B cell (primary cell): ENCODE measurements around the gene EPB41L4A. TPM values are rescaled to one million over a fixed set of nuclear protein-coding genes. Genes with fewer than 3 reads are reported as not detected.

Experiments
- ATAC-seq: fragments of 200-7000 bp; cut with Tn5 transposase; one replicate; pipeline ENCODE4 v1.10.0; 2021; ENCODE audit warnings: low read depth, mild to moderate bottlenecking, moderate number of reproducible peaks, moderate library complexity
- CTCF ChIA-PET: fragments of 350-600 bp; sonication (Branson Sonifier 250); formaldehyde crosslinking; loops from one replicate; lab custom pipeline; 2021; ENCODE audit warnings: antibody characterized with exemption, inconsistent platforms; lab: Charles Lee
- POLR2A ChIA-PET: fragments of 350-600 bp; sonication (Branson Sonifier 250); formaldehyde crosslinking; loops from one replicate; lab custom pipeline; 2021; ENCODE audit warnings: antibody characterized with exemption; lab: Charles Lee
- DNase-seq: peaks from one replicate; pipeline ENCODE4 v3.0.0; 2013
- H2AFZ ChIP-seq: 2 replicates; pipeline ENCODE4 v1.6.1; 2012; ENCODE audit warnings: mild to moderate bottlenecking, low read depth, low read length; ENCODE audit not compliant: insufficient read depth, poor library complexity, severe bottlenecking
- H3K27ac ChIP-seq, 2 donors: 1 replicate in 1 of 2; 2 replicates in 1 of 2; pipeline ENCODE4 v1.5.1; 2012 to 2013; ENCODE audit warnings: low read length in 2 of 2, mild to moderate bottlenecking in 2 of 2, moderate library complexity in 1 of 2
- H3K27me3 ChIP-seq, 4 experiments: fragments of 200-600 bp in 1 of 4; sonication (generic) in 1 of 4; replicated peaks in 1 of 4; 1 replicate in 2 of 4; 2 replicates in 2 of 4; pipeline versions ENCODE4 v1.6.1 to v1.7.0; 2013 to 2016; ENCODE audit warnings: low read length in 3 of 4, mild to moderate bottlenecking in 2 of 4, mixed read lengths in 1 of 4, moderate library complexity in 1 of 4; ENCODE audit not compliant: insufficient read depth in 4 of 4, control insufficient read depth in 3 of 4; ENCODE audit errors: control extremely low read depth in 1 of 4
- H3K36me3 ChIP-seq, 2 experiments: replicated peaks in 1 of 2; 1 replicate in 1 of 2; 2 replicates in 1 of 2; pipeline versions ENCODE4 v1.6.1 to v1.7.1; 2013; ENCODE audit warnings: low read length in 1 of 2; ENCODE audit not compliant: insufficient read depth in 2 of 2, control insufficient read depth in 1 of 2; ENCODE audit errors: control extremely low read depth in 1 of 2, extremely low read depth in 1 of 2
- H3K4me1 ChIP-seq, 2 donors: fragments of 200-600 bp in 1 of 2; sonication (generic) in 1 of 2; 1 replicate in 1 of 2; 2 replicates in 1 of 2; pipeline versions ENCODE4 v1.5.1 to v1.6.1; 2013 to 2017; ENCODE audit warnings: low read length in 2 of 2; ENCODE audit not compliant: control insufficient read depth in 2 of 2, insufficient read depth in 2 of 2
- H3K4me2 ChIP-seq: replicated peaks from 2 replicates; pipeline ENCODE3; 2012; ENCODE audit warnings: mild to moderate bottlenecking, low read depth, low read length; ENCODE audit not compliant: poor library complexity, severe bottlenecking
- H3K4me3 ChIP-seq, 5 experiments: fragments of 200-600 bp in 1 of 5; sonication (generic) in 1 of 5; 1 replicate in 3 of 5; 2 replicates in 2 of 5; pipeline versions ENCODE4 v1.5.1 to v1.7.0; 2011 to 2016; ENCODE audit warnings: low read length in 4 of 5, mild to moderate bottlenecking in 4 of 5, low read depth in 2 of 5, control low read depth in 1 of 5, moderate library complexity in 1 of 5; ENCODE audit not compliant: insufficient read depth in 1 of 5; ENCODE audit errors: control extremely low read depth in 1 of 5, extremely low read depth in 1 of 5
- H3K79me2 ChIP-seq: fragments of 200-600 bp; sonication (generic); one replicate; pipeline ENCODE4 v1.6.0; 2016; ENCODE audit warnings: low read length; ENCODE audit not compliant: control insufficient read depth, insufficient read depth
- H3K9ac ChIP-seq: fragments of 200-600 bp; sonication (generic); 2 replicates; pipeline ENCODE4 v1.6.1; 2017; ENCODE audit warnings: mild to moderate bottlenecking, low read length, moderate library complexity
- H3K9me3 ChIP-seq, 3 donors: one replicate each; pipeline versions ENCODE4 v1.6.1 to v1.7.1; 2013; ENCODE audit warnings: low read length in 2 of 3; ENCODE audit not compliant: control insufficient read depth in 2 of 3, insufficient read depth in 1 of 3; ENCODE audit errors: control extremely low read depth in 1 of 3
- H4K20me1 ChIP-seq: 2 replicates; pipeline ENCODE4 v1.6.0; 2012; ENCODE audit warnings: mild to moderate bottlenecking, low read length; ENCODE audit not compliant: insufficient read depth, control insufficient read depth, poor library complexity, severe bottlenecking
- H3K27ac Mint-ChIP-seq: one replicate; pipeline ENCODE4 v1.8.0; 2021; ENCODE audit warnings: mixed read lengths
- H3K27me3 Mint-ChIP-seq: one replicate; pipeline ENCODE4 v1.8.0; 2021; ENCODE audit warnings: mixed read lengths
- H3K4me1 Mint-ChIP-seq: one replicate; pipeline ENCODE4 v1.8.0; 2021; ENCODE audit warnings: mixed read lengths
- H3K4me3 Mint-ChIP-seq: one replicate; pipeline ENCODE4 v1.8.0; 2021; ENCODE audit warnings: mixed read lengths
- H3K9me3 Mint-ChIP-seq: one replicate; pipeline ENCODE4 v1.8.0; 2022; ENCODE audit warnings: mixed read lengths; ENCODE audit not compliant: insufficient read depth
- EZH2 ChIP-seq: IDR thresholded peaks from 2 replicates; pipeline ENCODE4 v1.6.1; 2012; ENCODE audit warnings: borderline replicate concordance, low read depth, mild to moderate bottlenecking, moderate library complexity, low read length; ENCODE audit not compliant: insufficient read depth, poor library complexity, severe bottlenecking
- WGBS: methylation state at CpG from one replicate; pipeline ENCODE4 v1.1.5; 2013; ENCODE audit warnings: missing lambda C conversion rate; ENCODE audit not compliant: insufficient coverage; 5-methylcytosine and 5-hydroxymethylcytosine counted together
- intact Hi-C: fragments of 100-400 bp; cut with micrococcal nuclease; formaldehyde crosslinking; loops from one replicate; pipeline ENCODE4 v1.10.0; 2022
- polyA plus RNA-seq: library from polyadenylated mRNA; depleted of rRNA; stranded (reverse); fragments of >200 nt; gene quantifications from 2 replicates; pipeline ENCODE4 v1.2.3, GENCODE V29; 2012
- total RNA-seq, 2 donors: library from RNA; stranded (reverse); fragments of 120-200 nt in 1 of 2; gene quantifications; 1 replicate in 1 of 2; 2 replicates in 1 of 2; pipeline versions ENCODE4 v1.2.3 to v1.2.4, GENCODE V29; 2013 to 2022
- TF ChIP-seq, protein P1 (sequence below): fragments of 200-600 bp; IDR thresholded peaks from one replicate; pipeline ENCODE4 v1.8.0; 2022; ENCODE audit warnings: antibody characterized with exemption, mild to moderate bottlenecking

EPB41L4A gene
- total and polyA plus RNA-seq, 2 donors (not counting 1 experiment from before 2014, with no cell fraction given), result 1.8 to 12.9 TPM

DNA sequence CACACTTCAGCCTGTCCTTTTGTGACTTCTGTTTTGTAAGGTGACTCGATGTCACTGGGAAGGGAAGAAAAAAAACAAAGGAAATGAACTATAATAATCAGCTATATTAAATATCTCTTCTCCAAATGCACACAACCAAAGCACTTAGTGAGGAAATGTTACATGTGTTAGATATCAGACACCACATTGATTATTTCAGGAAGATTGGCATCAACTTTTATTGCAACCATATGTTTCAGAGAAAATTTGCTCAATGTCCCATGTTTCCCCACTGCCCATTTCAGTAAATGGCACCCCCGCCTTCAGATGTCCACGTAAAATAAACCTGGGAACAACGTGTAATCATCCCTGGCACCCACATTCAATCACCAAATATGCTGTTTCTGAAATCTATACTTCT is 151.8 kb downstream of the EPB41L4A start:
- no peak for DNase-seq
- Mint-ChIP-seq H3K27me3 (peaks cover 7% of the 10 kb centered on the region), H3K4me1 (no peaks in the 10 kb centered on the region), H3K4me3 (no peak overlapping the region), H3K9me3 (no peaks in the 10 kb centered on the region), H3K27ac (no peak overlapping the region)
- H3K9ac ChIP-seq, result no peak overlapping the region
- intact Hi-C loops, result no loop called here
- POLR2A ChIA-PET, result no interaction called here
- no peak overlapping the region for H3K4me3 ChIP-seq
- peaks cover 0 to 1% (median 0%) of the 10 kb centered on the region in 3 donors for H3K9me3 ChIP-seq
- WGBS, result 80% methylated on average over 3 of the region's 4 CpGs
- no peaks in the 10 kb centered on the region for H4K20me1 ChIP-seq
- H2AFZ ChIP-seq, result no peak overlapping the region
- CTCF ChIA-PET, result no interaction called here
- no peaks in the 10 kb centered on the region for H3K36me3 ChIP-seq
- H3K4me2 ChIP-seq, result no peak overlapping the region
- H3K27me3 ChIP-seq, result no peaks in the 10 kb centered on the region
- H3K79me2 ChIP-seq, result no peaks in the 10 kb centered on the region
- ATAC-seq, result no peak
- no peaks in the 10 kb centered on the region for H3K4me1 ChIP-seq
- no peak overlapping the region for H3K27ac ChIP-seq
- TF ChIP-seq, protein P1, sequence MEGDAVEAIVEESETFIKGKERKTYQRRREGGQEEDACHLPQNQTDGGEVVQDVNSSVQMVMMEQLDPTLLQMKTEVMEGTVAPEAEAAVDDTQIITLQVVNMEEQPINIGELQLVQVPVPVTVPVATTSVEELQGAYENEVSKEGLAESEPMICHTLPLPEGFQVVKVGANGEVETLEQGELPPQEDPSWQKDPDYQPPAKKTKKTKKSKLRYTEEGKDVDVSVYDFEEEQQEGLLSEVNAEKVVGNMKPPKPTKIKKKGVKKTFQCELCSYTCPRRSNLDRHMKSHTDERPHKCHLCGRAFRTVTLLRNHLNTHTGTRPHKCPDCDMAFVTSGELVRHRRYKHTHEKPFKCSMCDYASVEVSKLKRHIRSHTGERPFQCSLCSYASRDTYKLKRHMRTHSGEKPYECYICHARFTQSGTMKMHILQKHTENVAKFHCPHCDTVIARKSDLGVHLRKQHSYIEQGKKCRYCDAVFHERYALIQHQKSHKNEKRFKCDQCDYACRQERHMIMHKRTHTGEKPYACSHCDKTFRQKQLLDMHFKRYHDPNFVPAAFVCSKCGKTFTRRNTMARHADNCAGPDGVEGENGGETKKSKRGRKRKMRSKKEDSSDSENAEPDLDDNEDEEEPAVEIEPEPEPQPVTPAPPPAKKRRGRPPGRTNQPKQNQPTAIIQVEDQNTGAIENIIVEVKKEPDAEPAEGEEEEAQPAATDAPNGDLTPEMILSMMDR, result no peak
- TF ChIP-seq EZH2, result no peak

- DNase-seq (no peak), ATAC-seq (no peak)
- Histone ChIP-seq H2AFZ (no peak overlapping the region), H3K9ac (no peak overlapping the region), H3K36me3 (no peaks in the 10 kb centered on the region), H4K20me1 (no peaks in the 10 kb centered on the region), H3K4me1 (no peaks in the 10 kb centered on the region), H3K27ac (no peak overlapping the region), H3K4me2 (no peak overlapping the region), H3K4me3 (no peak overlapping the region), H3K79me2 (no peaks in the 10 kb centered on the region), H3K27me3 (no peaks in the 10 kb centered on the region), H3K9me3 (peaks cover 0 to 1% (median 0%) of the 10 kb centered on the region in 3 donors)
- intact Hi-C loops, result no loop called here
- POLR2A ChIA-PET, result no interaction called here
- WGBS, result no CpG with 5 or more reads among the region's 3 CpGs
- Mint-ChIP-seq H3K27ac (no peak overlapping the region), H3K27me3 (peaks cover 7% of the 10 kb centered on the region), H3K4me1 (no peaks in the 10 kb centered on the region), H3K9me3 (no peaks in the 10 kb centered on the region), H3K4me3 (no peak overlapping the region)
- CTCF ChIA-PET, result no interaction called here
- no peak for TF ChIP-seq EZH2
- TF ChIP-seq, protein P1, result no peak
Observed at GRCh38 chr5:112264666-112265065, 154.4 kb downstream of the EPB41L4A start.
